Right forelimb (tissue), 1 donor: ENCODE measurements around the gene SORCS2.

Experiments used
- DNase-seq: peaks from one replicate; pipeline ENCODE4 v3.0.0-alpha.2; 2018

The SORCS2 gene

GRCh38 chr4:7461230-7461629 lies 268.9 kb downstream of the SORCS2 start:
- no peak for DNase-seq

GRCh38 chr4:7462509-7462971 lies 270.2 kb downstream of the SORCS2 start:
- no peak for DNase-seq

DNA sequence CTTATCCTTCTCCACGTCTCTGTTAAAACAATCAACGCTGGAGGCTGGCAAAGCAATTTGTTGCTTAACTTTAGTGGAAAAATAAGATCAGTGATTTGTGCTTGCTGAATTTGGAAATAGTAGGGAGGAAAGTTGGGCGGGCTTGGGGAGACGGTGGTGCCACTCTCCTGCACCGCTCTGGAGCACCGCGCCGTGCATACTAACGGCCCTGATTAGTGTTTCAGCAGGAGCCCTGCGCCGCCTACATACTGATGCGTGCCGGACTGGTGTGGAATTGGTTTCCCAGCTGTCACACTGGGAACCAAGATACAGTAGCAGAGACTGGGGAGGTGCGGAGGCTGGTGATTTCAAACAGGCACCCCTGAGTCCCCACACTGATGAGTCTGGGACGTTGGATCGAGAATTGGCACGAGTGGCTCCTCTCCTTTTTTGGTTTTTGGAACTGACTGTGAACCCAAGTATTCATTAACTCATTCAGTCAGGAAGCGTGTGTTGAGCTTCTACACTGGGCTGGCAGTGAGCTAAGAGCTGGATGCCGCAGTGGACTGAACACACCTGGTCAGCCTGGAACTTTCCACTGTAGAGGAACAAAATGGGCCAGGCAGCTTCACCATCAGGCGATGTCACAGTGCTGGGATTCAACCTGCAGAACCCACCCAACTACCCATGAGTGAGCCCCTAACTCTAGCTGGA lies 271.4 kb downstream of the SORCS2 start:
- DNase-seq = peak; percentile 69

DNA sequence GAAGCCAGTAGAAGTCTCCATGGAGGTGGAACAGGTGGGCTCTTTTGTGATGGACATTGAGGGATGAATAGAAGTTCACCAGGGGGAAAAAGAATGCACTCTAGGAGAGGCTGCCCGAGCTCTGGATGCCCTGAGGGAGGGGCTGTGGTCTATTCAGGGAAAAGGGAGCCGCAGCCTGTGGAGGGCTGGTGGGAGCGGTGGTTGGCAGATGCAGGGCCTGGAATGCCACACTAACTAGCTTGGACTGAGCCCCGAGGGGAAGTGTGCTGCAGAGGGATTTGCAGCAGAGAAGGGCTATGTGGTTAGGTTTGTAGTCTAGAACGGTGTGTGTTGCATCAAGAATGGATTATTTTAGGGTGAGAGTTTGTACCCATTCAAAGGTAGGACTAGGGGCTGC lies 271.9 kb downstream of the SORCS2 start:
- no peak for DNase-seq

DNA sequence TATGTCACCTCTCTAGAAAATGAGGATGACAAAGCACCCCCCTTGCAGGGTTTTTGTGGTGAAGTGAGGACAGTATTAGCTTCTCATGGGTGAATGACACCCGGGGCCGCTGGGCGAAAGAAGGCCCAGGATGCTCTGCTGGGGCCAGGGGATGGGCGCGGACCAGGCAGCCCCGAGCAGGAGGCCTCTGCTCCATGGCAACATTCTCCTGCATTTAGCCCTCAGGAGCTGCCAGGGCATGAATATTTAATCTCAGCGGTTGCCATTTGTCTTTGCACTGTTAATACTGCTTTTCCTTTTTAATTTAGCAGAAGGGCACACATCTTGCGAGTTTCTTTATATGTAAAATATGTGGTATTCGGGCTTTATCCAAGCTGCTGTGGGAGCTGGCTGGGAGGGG lies 272.7 kb downstream of the SORCS2 start:
- no peak for DNase-seq

- no peak for DNase-seq
Measured at GRCh38 chr4:7466215-7466614, 273.9 kb downstream of the SORCS2 start.

DNA sequence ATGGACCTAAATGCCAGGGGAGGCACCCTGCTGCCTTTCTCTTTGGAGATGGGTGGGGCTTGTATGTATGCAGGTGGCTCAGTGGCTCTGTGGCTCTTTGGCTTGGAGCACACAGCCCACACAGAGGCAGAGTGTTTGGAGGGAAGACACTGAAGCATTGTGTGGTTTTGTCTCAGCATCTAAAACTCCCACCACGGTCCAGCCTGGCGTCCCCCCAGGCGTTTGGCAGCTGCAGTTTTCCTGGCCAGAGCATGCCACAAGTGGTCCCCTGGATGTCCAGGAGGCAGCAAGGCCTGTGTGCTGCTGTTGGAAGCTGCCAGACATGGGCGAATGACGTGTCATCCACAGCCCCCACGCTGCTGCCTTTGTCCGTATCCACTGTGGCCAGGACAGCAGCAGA lies 274.6 kb downstream of the SORCS2 start:
- DNase-seq = no peak

DNA sequence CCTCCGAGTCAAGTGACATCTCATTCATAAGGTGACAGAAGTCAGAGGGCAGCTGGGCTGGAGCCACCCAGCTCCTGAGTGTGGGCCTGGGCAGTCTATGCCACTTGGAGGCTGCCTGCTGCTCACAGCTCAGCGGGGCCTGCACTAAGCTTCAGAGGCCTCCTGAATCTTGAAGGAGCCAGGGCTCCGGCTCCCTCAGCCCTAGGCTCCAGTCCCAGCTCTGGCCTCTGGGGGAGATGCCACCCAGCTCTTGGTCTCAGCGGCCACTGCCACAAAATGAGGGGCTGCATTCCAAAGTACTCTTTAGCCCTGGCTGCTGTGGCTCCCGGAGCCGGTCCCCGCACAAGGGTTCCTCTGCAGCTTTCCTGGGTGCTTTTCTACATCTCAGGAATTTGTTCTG lies 275.1 kb downstream of the SORCS2 start:
- DNase-seq = no peak

DNA sequence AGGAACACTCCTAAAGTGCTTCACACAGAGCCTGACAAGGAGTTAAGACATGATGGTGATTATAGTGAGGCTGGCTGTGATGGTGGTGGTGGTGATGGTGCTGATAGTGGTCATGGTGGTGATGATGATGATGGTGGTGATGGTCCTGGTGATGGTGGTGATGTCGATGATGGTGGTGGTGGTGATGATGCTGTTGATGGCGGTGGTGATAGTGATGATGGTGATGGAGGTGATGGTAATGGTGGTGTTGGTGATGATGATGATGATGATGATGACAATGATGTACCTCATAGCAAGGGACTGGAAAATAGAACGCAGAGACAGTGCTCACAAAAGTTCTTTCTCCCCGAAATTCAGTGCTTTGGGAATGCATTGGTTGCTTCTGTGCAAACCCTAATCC lies 276.7 kb downstream of the SORCS2 start:
- DNase-seq = no peak

DNA sequence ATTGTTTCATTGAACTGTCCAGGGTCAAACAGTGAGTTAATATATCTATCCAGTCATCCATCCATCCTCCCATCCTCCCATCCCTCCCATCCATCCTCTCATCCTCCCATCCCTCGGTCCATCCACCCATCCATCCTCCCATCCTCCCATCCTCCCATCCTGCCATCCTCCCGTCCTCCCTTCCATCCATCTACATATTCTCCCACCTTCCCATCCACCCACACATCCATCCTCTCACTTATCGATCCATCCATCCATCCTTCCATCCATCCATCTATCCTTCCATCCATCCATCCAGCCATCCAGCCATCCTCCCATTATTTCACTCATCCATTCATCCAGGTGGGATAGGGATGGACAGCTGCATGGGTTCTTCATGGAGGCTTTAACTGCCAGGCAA lies 277.8 kb downstream of the SORCS2 start:
- no peak for DNase-seq

GRCh38 chr4:7470522-7471128 lies 278.3 kb downstream of the SORCS2 start:
- DNase-seq = no peak

DNA sequence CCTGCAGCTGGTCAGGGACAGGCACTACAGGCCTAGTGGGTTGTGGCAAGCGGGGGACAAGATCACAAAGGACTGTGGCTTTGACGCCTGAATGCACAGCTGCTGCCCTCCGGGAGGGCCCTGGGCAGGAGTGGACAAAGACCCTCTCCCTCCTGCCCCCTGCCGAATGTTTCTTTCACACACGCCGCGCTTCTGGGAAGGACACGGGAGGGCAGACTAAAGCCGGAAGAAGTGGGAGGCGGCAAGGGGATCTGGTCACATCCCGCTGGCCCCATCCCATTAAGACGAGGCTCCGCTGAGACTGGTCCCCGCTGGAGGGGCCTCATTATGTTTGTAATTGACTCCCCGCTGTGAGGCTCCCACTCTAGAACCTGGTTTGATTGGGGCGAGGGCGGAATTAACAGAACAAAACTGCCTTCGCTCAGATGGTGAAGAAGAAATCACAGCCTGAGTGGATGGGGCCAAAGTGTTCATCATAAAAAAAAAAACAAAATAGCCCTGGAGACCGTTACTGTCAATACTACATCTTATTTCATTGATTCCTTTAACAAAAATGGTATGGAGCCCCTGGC lies 280.2 kb downstream of the SORCS2 start:
- DNase-seq = no peak

DNA sequence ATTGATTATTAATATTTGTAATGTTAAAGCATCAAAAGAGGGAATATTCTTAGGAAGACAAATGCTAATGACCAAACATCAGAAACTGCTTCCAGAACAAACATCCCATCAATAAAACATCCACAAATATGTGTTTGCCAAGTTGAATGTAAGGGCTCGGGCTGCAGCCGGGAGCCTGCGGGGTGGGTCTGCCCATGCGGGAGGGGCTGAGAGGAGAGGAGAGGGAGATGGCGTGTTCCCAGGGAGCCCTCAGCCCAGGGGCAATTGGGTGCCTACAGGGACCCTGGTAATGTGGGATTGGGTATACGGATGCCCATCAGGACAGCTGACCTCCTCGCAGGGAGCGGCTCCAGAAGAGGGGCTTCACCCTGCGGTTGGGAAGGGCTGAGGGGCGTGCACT lies 280.7 kb downstream of the SORCS2 start:
- DNase-seq = no peak

- DNase-seq = no peak
Measured at GRCh38 chr4:7474320-7474719, 282.0 kb downstream of the SORCS2 start.

GRCh38 chr4:7475207-7475606 lies 282.9 kb downstream of the SORCS2 start:
- no peak for DNase-seq

DNA sequence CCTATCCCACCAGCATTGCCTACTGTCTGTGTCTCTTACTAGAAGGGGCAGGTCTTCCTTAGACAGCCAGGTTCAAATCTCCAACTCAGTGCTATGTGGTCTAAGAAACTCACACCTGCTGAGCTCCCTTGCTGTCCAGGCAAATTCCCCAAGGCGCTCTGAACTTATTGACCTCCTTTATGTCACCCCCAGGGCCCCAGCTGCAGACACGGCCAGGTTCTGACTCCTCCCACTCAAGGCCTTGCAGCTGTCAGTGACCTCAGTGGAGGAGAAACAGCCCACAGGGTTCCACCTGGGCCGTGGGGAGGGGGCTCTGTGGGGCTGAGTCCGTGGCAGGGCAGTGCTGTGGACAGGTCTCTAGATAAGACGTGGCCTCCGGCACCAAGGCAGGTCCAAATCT lies 284.5 kb downstream of the SORCS2 start:
- DNase-seq = no peak

- DNase-seq = no peak
Measured at GRCh38 chr4:7477695-7478094, 285.4 kb downstream of the SORCS2 start.

- DNase-seq = no peak
Measured at GRCh38 chr4:7478665-7479064, 286.3 kb downstream of the SORCS2 start.

GRCh38 chr4:7480423-7480822 lies 288.1 kb downstream of the SORCS2 start:
- no peak for DNase-seq

- DNase-seq = no peak
Measured at GRCh38 chr4:7481227-7481626, 288.9 kb downstream of the SORCS2 start.

- no peak for DNase-seq
Measured at GRCh38 chr4:7485096-7485495, 292.8 kb downstream of the SORCS2 start.

GRCh38 chr4:7486101-7486500 lies 293.8 kb downstream of the SORCS2 start:
- DNase-seq = no peak

- no peak for DNase-seq
Measured at GRCh38 chr4:7487502-7487901, 295.2 kb downstream of the SORCS2 start.

GRCh38 chr4:7487998-7488671 lies 295.8 kb downstream of the SORCS2 start:
- DNase-seq = no peak
